Measurements from ENCODE around the gene ETV6.

Gene ETV6

DNA sequence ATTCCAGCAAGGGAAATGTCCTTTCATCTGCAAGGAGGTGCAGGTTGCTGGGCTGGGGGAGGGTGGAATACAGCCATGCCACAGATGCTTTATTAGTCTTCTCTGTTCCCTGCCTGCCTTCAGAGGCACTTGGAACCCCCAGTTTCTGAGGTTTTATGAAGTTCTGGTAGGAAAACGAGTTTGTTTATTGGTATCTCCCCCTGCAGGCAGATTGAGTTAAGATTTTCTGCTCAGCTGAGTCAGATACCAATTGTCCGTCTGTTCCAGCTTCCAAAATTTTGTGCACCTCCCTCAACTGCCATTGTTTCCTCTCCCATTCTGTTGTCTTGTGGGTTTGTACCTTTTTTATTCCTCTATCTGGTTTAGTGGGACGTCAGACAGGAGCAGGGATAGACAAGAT, 155.6 kb downstream of the ETV6 start:
- TF ChIP-seq, protein P1, sequence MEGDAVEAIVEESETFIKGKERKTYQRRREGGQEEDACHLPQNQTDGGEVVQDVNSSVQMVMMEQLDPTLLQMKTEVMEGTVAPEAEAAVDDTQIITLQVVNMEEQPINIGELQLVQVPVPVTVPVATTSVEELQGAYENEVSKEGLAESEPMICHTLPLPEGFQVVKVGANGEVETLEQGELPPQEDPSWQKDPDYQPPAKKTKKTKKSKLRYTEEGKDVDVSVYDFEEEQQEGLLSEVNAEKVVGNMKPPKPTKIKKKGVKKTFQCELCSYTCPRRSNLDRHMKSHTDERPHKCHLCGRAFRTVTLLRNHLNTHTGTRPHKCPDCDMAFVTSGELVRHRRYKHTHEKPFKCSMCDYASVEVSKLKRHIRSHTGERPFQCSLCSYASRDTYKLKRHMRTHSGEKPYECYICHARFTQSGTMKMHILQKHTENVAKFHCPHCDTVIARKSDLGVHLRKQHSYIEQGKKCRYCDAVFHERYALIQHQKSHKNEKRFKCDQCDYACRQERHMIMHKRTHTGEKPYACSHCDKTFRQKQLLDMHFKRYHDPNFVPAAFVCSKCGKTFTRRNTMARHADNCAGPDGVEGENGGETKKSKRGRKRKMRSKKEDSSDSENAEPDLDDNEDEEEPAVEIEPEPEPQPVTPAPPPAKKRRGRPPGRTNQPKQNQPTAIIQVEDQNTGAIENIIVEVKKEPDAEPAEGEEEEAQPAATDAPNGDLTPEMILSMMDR (IDR thresholded peaks at IDR 0.05; ENCODE audit: low read depth, low read length) = peak; percentile 9
- DNase-seq (ENCODE audit: low read depth, low spot score) = no peak
- no peak overlapping the region for H3K4me3 ChIP-seq (ENCODE audit: low read depth, low read length)
- in situ Hi-C loops (cut with HindIII; ENCODE audit: low sequenced_read_pairs) = no loop called here

DNA sequence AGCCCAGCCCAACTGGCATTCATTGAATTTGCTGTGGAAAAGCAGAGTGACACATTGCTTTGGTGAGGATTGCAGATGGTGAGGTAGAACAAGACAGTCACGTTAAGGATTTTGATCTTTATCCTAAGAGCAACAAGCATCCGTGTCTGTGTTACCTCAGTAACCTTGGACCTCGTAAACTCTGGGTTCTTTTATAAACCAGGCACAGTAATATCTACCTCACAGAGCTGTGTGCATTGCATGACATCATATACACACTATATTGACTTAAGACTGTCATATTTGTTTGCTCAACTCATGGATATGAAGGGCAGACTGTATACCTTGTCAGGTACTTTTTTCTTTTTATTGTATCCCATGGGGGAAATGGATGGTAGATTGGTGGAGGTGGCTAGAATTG, 156.2 kb downstream of the ETV6 start:
- TF ChIP-seq, protein P1 (IDR thresholded peaks at IDR 0.05; ENCODE audit: low read depth, low read length) = no peak
- in situ Hi-C loops (cut with HindIII; ENCODE audit: low sequenced_read_pairs) = no loop called here
- no peak overlapping the region for H3K4me3 ChIP-seq (ENCODE audit: low read depth, low read length)
- DNase-seq (ENCODE audit: low read depth, low spot score) = no peak

DNA sequence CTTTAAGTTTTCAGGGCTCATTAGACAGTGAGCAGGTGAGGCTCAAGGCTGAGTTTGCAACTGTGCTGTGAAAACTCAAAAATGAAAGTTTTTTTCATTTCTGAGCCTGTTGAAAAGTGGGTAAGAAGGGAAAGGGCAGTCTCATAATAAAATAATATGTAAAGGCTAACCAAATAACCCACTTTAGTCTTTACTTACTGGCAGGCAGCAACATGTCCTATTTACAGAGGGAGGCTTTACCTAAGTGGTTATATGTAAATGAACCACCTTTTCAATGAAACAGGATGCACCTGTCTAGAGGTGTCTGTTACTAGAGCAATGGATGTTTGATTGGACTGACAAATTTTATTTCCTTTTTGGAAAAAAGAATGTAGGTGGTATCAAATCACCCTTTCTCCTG, 158.0 kb downstream of the ETV6 start:
- H3K4me3 ChIP-seq (ENCODE audit: low read depth, low read length) = no peak overlapping the region
- in situ Hi-C loops (cut with HindIII; ENCODE audit: low sequenced_read_pairs) = no loop called here
- TF ChIP-seq, protein P1 (IDR thresholded peaks at IDR 0.05; ENCODE audit: low read depth, low read length) = no peak
- DNase-seq (ENCODE audit: low read depth, low spot score) = no peak

DNA sequence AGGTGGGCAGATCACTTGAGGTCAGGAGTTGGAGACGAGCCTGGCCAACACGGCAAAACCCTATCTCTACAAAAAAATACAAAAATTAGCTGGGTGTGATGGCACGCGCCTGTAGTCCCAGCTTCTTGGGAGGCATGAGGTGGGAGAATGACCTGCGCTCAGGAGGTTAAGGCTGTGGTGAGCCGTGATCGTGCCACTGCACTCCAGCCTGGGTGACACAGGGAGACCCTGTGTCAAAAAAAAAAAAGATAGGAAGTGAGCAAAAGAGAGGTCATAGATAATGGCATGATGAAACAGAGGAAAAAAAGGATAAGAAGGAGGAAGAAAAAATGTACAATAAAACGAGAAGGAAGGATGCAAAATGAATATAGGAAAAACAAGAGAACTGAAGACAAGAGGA, 159.5 kb downstream of the ETV6 start:
- TF ChIP-seq, protein P1 (IDR thresholded peaks at IDR 0.05; ENCODE audit: low read depth, low read length) = no peak
- H3K4me3 ChIP-seq (ENCODE audit: low read depth, low read length) = no peak overlapping the region
- in situ Hi-C loops (cut with HindIII; ENCODE audit: low sequenced_read_pairs) = no loop called here
- no peak for DNase-seq (ENCODE audit: low read depth, low spot score)

DNA sequence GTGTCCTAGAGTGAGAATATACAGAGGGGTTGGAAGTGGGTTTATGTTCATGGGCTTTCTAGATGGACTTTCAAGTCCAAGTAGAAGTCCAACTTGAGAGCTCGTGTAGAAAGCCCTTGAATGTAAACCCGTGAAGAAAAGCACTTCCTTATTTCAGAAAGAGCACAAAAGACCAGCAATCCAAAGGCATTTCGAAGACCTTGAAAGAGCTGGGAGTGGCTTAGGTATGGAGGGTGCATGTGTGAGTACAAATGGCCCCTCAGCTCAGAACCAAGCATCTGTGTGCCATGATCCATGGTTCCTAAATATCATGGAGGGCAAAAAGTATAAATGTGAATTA, 160.7 kb downstream of the ETV6 start:
- no peak for DNase-seq (ENCODE audit: low read depth, low spot score)
- H3K4me3 ChIP-seq (ENCODE audit: low read depth, low read length) = no peak overlapping the region
- in situ Hi-C loops (cut with HindIII; ENCODE audit: low sequenced_read_pairs) = no loop called here
- TF ChIP-seq, protein P1 (IDR thresholded peaks at IDR 0.05; ENCODE audit: low read depth, low read length) = no peak

DNA sequence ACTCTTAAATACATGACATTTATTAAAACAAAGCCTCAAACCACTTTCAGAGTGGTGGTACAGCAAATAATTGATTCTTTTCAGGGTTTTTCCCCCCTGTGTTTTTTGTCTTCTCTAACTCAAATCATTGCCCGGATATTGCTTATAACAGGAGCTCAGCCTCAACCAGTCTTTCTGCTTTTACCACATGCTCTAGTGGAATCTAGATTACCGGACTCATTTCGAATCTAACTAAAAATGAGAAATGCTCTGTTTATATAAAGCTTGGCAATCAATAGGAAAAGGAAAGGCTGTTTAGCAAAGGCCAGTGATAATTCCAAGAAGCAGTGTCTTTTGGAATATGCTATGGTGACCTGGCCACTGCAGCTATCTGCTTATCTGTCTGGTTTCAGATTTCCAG, 161.5 kb downstream of the ETV6 start:
- H3K4me3 ChIP-seq (ENCODE audit: low read depth, low read length) = no peak overlapping the region
- TF ChIP-seq, protein P1 (IDR thresholded peaks at IDR 0.05; ENCODE audit: low read depth, low read length) = no peak
- in situ Hi-C loops (cut with HindIII; ENCODE audit: low sequenced_read_pairs) = no loop called here
- DNase-seq (ENCODE audit: low read depth, low spot score) = no peak

DNA sequence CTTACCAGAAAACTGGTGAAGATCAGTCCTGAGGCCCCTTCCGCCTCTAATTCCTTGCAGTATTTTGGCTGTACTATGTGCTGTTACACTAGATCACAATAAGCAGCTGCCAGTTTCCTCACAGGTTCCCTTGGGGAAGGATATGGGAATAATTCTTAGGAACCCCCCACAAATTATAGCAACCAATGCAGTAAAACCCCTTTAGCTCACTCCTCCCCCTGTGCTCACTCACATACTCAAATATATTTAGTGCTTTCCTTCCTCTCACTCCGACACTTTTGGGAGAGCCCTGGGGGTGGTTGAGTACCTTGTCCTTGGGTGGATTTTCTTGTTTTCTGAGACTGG, 162.7 kb downstream of the ETV6 start:
- in situ Hi-C loops (cut with HindIII; ENCODE audit: low sequenced_read_pairs) = no loop called here
- no peak for DNase-seq (ENCODE audit: low read depth, low spot score)
- TF ChIP-seq, protein P1 (IDR thresholded peaks at IDR 0.05; ENCODE audit: low read depth, low read length) = no peak
- no peak overlapping the region for H3K4me3 ChIP-seq (ENCODE audit: low read depth, low read length)
